GM18868 (cell line): ENCODE measurements around the gene ABCG5.

Experiments used
- ATAC-seq: cut with Tn5 transposase; IDR thresholded peaks from one replicate; pipeline ENCODE4 v1.9.1; 2021; ENCODE audit warnings: mild to moderate bottlenecking, moderate library complexity; ENCODE audit not compliant: unreplicated experiment

Gene ABCG5

GRCh38 chr2:43842866-43843226 is 4.2 kb upstream of the ABCG5 start:
- no peak for ATAC-seq

DNA sequence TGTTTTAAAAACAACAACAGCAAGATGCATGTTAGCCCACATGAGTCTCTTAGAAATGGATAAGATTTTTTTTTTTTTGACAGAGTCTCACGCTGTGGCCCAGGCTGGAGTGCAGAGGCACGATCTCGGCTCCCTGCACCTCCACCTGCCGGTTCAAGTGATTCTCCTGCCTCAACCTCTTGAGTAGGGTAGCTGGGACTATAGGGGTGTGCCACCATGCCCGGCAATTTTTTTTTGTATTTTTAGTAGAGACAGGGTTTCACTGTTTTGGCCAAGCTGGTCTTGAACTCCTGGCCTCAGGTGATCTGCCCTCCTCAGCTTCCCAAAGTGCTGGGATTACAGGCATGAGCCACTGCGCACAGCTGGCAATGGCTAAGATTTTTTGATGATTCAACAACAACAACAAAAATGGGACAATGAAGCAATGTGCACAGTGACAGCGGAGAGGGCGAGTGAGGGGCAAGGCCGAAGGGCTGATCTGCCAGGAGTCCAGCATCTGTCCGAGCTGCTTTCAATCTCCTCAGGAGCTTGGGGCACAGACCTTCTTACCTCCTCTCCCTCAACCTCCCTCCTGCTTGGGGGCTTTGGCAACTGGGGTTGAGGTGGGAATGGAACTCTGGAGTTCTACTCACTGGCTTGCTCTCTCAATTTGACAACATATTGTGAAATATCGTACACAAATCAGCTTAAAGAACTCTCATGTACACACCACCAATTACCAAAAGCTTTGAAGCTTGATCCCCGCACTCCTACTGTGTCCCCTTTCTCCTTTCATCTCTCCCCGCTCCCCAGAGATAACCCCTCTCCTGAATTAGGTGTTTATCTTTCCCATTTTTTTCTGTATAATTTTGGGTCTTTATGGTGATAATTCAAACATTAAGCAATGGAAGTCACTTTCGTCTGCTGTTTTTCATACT is 3.6 kb upstream of the ABCG5 start:
- ATAC-seq = no peak

DNA sequence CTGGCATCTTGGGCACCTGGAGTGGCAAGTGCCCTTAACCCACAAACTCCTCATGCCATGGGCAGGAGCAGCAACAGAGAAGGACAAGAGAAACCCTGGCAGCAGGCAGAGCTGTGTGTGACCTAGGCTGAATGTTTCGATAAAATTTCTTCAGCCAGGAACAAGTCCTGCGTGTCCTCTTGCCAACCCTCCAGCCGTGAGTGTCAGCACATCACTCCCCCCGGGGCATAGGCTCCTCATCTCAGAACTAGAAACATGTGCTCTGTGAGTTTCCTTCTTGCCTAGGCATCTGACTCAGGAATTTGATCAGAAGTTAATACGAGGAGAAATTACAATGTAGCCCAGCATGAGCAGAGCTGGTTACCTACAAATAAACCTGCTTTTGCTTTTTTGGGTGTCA is 2.3 kb upstream of the ABCG5 start:
- no peak for ATAC-seq

DNA sequence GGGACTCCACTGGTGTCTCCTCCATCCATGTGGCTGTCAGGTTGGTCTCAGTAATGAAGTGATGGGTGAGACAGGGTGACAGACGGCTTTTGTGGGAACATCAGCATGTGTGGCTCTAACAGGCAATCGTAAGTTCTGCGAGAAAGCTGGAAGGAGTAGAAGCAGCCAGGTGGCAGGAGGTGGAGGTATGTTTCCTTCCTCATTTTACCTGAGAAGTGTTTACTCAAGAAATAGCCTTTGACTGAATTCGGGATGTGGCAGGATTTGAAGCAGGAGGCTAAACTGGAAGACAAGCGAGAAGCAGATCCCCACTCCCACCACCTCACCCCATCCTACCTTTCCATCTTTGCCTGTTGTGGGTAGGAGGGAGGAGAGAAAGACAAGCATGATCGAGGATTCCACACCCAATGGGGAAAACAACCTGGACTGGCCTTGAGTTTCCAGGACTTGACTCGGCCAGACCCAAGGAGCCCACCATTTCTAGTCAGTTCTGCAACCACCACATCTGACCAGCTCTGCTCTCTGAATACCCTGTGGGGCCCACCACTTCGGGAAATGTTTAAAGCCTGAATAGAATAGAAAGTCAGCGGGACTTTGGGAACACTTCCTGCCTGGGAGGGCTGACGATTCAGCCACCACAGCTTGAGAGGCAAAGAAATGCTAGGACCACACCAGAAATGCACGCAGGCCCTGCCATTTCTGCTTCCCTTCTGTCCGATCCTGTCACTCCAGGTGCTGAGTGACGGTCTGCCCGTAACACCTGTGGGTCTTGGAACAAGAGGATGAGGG is 1.3 kb upstream of the ABCG5 start:
- ATAC-seq = no peak

- no peak for ATAC-seq
Measured at GRCh38 chr2:43837831-43838559, 644 bp downstream of the ABCG5 start.

DNA sequence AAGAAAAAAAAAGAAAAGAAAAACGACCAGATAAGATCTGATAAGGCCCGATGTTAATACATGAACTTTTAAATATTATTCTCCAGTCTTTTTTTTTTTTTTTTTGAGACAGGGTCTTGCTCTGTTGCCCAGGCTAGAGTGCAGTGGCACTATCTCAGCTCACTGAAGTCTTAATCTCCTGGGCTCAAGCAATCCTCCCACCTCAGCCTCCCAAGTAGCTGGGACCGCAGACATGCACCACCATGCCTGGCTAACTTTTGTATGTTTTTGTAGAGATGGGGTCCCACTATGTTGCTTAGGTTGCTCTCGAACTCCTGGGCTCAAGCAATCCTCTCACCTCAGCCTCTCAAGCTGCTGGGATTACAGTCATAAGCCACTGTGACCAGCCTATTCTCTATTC is 1.6 kb downstream of the ABCG5 start:
- no peak for ATAC-seq

DNA sequence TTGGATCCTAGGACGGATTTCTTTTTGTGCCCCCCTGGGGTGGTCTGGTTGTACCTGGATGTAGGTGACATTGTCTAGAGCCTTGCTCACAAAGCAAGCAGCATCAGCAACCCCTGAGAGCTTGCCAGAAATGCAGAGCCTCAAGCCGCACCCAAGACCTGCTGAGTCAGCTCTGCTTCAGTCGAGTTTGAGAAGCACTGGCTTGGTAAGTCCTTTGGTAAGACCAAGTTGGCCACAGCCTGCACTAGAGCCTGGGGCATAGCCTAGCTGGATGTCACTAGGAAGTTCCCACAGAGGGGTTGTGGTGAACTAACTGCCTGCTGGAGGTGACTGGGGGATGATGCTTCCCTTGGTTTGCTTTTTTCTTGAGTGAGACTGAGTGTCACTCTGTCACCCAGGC is 6.2 kb downstream of the ABCG5 start:
- ATAC-seq = no peak

DNA sequence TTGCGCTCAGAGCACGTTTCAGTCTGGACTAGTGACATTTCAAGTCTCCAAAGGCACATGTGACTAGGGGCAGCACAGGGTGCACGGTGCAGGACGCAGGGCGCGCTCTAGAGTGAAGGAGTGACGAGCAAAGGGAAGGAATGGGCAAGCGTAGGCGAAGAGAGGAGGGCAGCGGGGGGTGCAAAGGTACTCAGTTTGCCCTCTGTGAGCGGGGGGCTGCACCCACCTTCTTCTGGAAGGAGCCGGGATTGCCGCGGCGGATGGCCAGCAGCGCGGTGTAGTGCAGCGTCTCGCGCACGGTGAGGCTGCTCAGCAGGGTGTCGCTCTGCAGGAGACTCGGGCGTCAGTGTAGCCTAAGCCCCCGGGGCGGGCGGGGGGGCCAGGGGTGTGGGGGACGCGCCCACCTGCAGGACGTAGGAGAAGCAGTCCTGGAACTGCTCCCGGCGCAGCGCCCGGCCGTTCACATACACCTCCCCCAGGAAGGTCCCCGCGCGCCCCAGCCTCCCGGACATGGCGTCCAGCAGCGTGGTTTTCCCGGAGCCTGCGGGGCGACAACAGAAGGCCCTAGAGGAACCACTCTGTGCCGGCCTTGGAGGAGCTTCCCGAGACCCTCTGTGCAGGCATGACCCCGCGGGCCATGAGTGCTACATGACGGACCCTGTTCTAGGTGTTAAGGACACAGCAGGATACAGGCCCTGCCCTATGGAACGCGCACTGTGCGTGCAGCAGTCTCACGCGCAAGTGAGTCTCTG is 6.9 kb downstream of the ABCG5 start:
- no peak for ATAC-seq

DNA sequence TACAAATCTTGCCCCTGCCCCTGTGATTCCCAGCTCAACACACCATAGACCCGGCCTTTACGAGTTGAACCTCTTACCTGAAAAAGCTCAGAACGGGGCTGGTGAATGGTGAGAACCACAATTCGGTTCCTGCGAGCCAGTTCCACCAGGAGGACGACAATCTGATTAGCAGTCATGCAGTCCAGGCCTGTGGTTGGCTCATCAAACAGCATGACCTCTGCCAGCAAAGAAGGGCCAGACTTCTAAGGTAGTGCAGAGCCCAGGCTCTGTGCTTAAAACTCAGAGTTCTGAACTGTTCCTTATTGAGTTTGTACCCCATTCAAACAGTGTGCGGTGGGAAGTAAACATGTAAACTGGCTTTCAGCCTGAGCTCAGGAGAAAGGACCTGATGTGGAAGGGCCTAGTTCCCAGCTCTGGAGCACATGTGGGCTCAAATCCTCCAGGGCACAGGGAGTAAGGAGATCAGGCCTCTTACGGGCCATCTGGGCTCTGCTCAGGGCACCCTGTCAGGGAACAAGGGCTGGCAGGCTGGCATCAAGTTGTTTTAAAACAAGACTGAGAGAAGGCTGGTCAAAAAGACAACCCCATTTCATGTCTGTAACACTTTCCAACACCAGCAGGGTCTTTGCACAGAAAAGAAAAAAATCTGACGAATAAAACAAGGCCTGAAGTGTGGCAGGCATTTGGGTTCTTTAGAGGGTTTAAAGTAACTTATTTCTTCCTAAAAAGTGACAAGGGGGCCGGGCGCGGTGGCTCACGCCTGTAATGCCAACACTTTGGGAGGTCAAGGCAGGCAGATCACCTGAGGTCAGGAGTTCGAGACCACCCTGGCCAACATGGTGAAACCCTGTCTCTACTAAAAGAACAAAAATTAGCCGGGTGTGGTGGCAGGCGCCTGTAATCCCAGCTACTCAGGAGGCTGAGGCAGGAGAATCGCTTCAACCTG is 12.1 kb downstream of the ABCG5 start:
- ATAC-seq = no peak

- ATAC-seq = no peak
Measured at GRCh38 chr2:43825841-43826240, 12.8 kb downstream of the ABCG5 start.

DNA sequence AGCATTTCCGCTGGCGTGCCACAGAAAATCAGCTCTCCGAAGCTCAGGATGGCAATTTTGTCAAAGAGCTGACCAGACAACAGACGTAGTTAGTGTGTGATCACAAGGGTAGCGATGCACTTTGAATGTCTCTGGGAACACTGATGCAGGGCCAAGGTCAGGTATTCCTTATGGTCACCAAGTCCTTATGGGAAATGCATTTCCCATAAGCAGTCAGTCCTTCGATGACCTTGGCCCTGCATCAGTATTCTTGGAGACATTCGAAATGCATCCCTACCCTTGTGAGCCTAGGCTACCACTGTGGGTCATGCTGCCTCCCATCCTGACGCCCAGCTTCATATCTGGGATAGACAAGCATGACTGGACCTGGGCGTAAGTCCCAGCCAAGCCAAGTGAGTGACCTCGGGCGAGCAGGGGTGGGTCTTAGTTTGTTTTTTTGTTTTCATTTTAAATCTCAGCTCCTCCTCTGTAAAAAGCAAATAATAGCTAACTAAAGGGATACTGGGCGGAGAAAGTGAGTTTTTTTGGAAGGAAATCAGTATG is 13.6 kb downstream of the ABCG5 start:
- ATAC-seq = no peak

- no peak for ATAC-seq
Measured at GRCh38 chr2:43824512-43824911, 14.1 kb downstream of the ABCG5 start.

DNA sequence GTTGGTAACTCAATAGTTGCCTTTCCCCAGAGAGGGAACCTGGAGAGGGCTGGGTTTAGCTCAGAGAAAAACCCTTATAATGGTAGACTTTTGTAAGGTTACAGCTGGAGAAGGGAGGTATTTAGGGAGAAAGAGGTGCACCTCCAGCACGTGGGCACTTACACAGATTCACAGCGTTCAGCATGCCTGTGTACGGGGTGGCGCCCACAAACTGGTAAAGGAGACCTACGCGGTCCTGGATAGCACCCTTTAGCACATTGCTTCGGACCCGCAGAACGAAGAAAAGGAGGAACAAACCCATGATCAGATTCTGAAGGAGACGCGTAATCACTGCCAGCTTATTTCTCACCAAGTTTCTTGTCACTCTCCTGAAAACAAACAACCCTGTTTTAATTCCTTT is 14.9 kb downstream of the ABCG5 start:
- ATAC-seq = no peak

DNA sequence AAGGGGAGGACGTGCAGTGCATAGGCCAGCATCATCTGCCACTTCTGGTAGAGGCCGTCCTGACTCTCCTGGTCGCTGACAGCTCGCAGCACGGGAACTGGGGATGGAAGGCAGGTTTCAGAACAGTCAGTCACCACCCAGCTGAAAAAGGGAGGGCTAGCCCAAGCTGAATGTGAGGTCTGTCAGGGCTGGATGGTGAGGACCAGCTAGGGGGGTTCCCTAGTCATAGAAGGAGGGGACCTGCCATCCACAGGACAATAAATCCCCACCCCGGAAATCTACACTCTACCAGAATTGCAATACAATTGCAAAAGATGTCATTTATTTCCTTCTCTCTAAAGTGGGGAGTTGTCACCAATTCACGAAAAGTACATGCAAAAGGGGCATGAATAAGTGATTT is 15.8 kb downstream of the ABCG5 start:
- no peak for ATAC-seq

DNA sequence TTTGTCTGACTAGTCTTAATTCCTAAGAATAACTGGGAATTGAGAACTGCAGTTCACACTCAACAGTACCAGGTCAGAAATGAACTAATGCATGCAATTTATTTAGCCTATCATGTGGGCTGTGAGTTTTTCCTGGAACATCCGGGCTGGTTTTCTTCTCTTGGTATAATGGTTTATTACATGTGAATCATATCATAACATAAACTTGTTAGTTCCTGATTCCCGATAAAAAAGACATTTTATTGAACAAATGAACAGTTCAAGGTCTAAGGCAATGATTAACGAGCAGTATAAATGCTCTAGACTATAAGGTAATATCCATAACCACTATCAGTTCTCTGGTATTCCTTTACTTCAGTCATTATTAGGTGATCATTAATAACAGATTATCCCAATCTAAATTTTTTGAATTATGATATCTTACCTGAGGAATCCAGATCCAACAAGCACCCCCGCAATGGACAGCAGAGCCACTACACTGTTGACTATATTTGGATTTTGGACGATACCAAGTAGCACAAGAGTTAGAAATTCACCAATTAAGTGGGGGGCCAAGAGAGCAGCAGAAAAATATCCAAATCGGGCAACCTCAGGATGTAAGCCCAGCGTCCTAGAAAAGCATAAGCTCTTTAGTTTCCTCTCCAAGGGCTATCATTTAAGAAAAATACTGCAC is 19.0 kb downstream of the ABCG5 start:
- ATAC-seq = no peak

GRCh38 chr2:43818761-43819160 is 19.9 kb downstream of the ABCG5 start:
- ATAC-seq = no peak

- ATAC-seq = no peak
Measured at GRCh38 chr2:43814711-43815110, 23.9 kb downstream of the ABCG5 start.

DNA sequence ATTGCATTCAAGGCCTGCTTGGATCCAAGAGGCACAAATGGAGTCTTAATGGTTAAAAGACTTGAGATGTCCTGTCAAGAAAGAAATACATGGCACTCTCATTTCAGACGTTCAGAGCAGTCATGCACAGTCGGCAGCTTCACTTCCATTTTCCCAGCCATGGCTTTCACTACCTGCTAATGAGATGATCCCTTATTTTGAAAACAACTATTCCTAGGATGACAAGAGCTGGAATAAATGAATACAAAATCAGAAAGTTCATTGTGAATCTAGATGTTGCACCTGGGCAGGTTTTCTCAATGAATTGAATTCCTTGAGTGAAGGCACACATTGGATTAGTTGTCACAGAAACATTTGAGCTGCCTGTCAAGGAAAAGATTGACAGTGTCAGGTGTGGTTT is 25.7 kb downstream of the ABCG5 start:
- ATAC-seq = no peak

GRCh38 chr2:43812006-43812405 is 26.6 kb downstream of the ABCG5 start:
- no peak for ATAC-seq
